ENCODE results near the gene ZBTB20. TPM values are rescaled to one million over a fixed set of nuclear protein-coding genes. Genes with fewer than 3 reads are reported as not detected.

ZBTB20 gene
- total RNA-seq, 1 donor from 2014 or later = 27.5 TPM

GRCh38 chr3:114569186-114569585 is 577.9 kb downstream of the ZBTB20 start:
- no peak for TF ChIP-seq CTCF (IDR thresholded peaks at IDR 0.05; ENCODE audit: partially characterized antibody, unreplicated experiment)
- H3K4me3 Mint-ChIP-seq (ENCODE audit: unreplicated experiment) = no peak overlapping the region
- peaks cover 4% of the 10 kb centered on the region for H3K27me3 Mint-ChIP-seq (ENCODE audit: unreplicated experiment)
- no peak for DNase-seq
- H3K4me1 Mint-ChIP-seq (ENCODE audit: low read depth, unreplicated experiment) = no peaks in the 10 kb centered on the region
- no peaks in the 10 kb centered on the region for H3K9me3 Mint-ChIP-seq (ENCODE audit: unreplicated experiment)
- no peaks in the 10 kb centered on the region for H3K36me3 Mint-ChIP-seq (ENCODE audit: unreplicated experiment)
- H3K27ac Mint-ChIP-seq (ENCODE audit: unreplicated experiment) = no peak overlapping the region

- DNase-seq = no peak
- peaks cover 5% of the 10 kb centered on the region for H3K27me3 Mint-ChIP-seq (ENCODE audit: unreplicated experiment)
- no peak overlapping the region for H3K27ac Mint-ChIP-seq (ENCODE audit: unreplicated experiment)
- no peaks in the 10 kb centered on the region for H3K9me3 Mint-ChIP-seq (ENCODE audit: unreplicated experiment)
- no peaks in the 10 kb centered on the region for H3K4me1 Mint-ChIP-seq (ENCODE audit: low read depth, unreplicated experiment)
- H3K4me3 Mint-ChIP-seq (ENCODE audit: unreplicated experiment) = no peak overlapping the region
- TF ChIP-seq CTCF (IDR thresholded peaks at IDR 0.05; ENCODE audit: partially characterized antibody, unreplicated experiment) = no peak
- no peaks in the 10 kb centered on the region for H3K36me3 Mint-ChIP-seq (ENCODE audit: unreplicated experiment)
Observed at GRCh38 chr3:114567771-114568170, 579.3 kb downstream of the ZBTB20 start.

DNA sequence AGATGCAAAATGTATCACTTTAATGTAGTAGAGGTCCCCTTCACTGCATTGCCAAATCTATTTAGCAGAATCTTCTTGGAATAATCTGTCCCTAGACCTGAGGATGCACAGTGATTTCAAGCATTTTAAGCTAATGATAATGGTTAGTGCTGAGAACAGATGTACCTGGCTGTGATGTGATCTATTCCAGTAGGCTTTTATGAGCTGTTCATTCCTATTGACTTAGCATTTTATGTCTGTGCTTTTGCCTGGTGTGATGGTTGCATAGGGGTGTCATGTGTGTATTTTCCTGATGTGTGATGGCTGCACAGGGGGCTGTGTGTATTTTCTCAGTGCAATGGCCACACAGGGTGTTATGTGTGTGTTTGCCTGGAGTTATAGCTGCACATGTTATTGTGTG is 580.3 kb downstream of the ZBTB20 start:
- no peak overlapping the region for H3K27ac Mint-ChIP-seq (ENCODE audit: unreplicated experiment)
- H3K9me3 Mint-ChIP-seq (ENCODE audit: unreplicated experiment) = no peaks in the 10 kb centered on the region
- no peaks in the 10 kb centered on the region for H3K4me1 Mint-ChIP-seq (ENCODE audit: low read depth, unreplicated experiment)
- H3K4me3 Mint-ChIP-seq (ENCODE audit: unreplicated experiment) = no peak overlapping the region
- peaks cover 5% of the 10 kb centered on the region for H3K27me3 Mint-ChIP-seq (ENCODE audit: unreplicated experiment)
- TF ChIP-seq CTCF (IDR thresholded peaks at IDR 0.05; ENCODE audit: partially characterized antibody, unreplicated experiment) = no peak
- H3K36me3 Mint-ChIP-seq (ENCODE audit: unreplicated experiment) = no peaks in the 10 kb centered on the region
- DNase-seq = no peak

- H3K36me3 Mint-ChIP-seq (ENCODE audit: unreplicated experiment) = no peaks in the 10 kb centered on the region
- H3K4me3 Mint-ChIP-seq (ENCODE audit: unreplicated experiment) = no peak overlapping the region
- H3K4me1 Mint-ChIP-seq (ENCODE audit: low read depth, unreplicated experiment) = no peaks in the 10 kb centered on the region
- H3K9me3 Mint-ChIP-seq (ENCODE audit: unreplicated experiment) = no peaks in the 10 kb centered on the region
- DNase-seq = no peak
- TF ChIP-seq CTCF (IDR thresholded peaks at IDR 0.05; ENCODE audit: partially characterized antibody, unreplicated experiment) = no peak
- no peak overlapping the region for H3K27ac Mint-ChIP-seq (ENCODE audit: unreplicated experiment)
- H3K27me3 Mint-ChIP-seq (ENCODE audit: unreplicated experiment) = peaks cover 5% of the 10 kb centered on the region
Observed at GRCh38 chr3:114566162-114566755, 580.8 kb downstream of the ZBTB20 start.

GRCh38 chr3:114565216-114565615 is 581.9 kb downstream of the ZBTB20 start:
- Mint-ChIP-seq H3K4me1 (ENCODE audit: low read depth, unreplicated experiment) (no peaks in the 10 kb centered on the region), H3K27ac (ENCODE audit: unreplicated experiment) (no peak overlapping the region), H3K27me3 (ENCODE audit: unreplicated experiment) (peaks cover 5% of the 10 kb centered on the region), H3K36me3 (ENCODE audit: unreplicated experiment) (no peaks in the 10 kb centered on the region), H3K9me3 (ENCODE audit: unreplicated experiment) (no peaks in the 10 kb centered on the region), H3K4me3 (ENCODE audit: unreplicated experiment) (no peak overlapping the region)
- TF ChIP-seq CTCF (IDR thresholded peaks at IDR 0.05; ENCODE audit: partially characterized antibody, unreplicated experiment) = no peak
- DNase-seq = no peak
